Activated naive CD4-positive, alpha-beta T cell treated with anti-CD3 and anti-CD28 coated beads, Interleukin-2, amount 10 ng/mL, durations not matched to agents 7 days and 5 days (primary cell): Measurements from ENCODE around the gene DDOST.
A peak's percentile ranks its signal among the peaks of the same experiment; 100 is the strongest.

ENCODE experiments used
- CTCF ChIA-PET: fragments of 350-600 bp; sonication (Branson Sonifier 250); formaldehyde crosslinking; loops from one replicate; lab custom pipeline; 2021; ENCODE audit warnings: antibody characterized with exemption; lab: Charles Lee
- DNase-seq: peaks from one replicate; pipeline ENCODE4 v3.0.0-alpha.2; 2020
- H3K27ac Mint-ChIP-seq: one replicate; pipeline ENCODE4 v1.8.0; 2021; ENCODE audit warnings: mild to moderate bottlenecking, moderate library complexity, mixed read lengths
- H3K27me3 Mint-ChIP-seq: one replicate; pipeline ENCODE4 v1.8.0; 2021; ENCODE audit warnings: mild to moderate bottlenecking, mixed read lengths
- H3K36me3 Mint-ChIP-seq: one replicate; pipeline ENCODE4 v1.8.0; 2021; ENCODE audit warnings: mixed read lengths
- H3K4me1 Mint-ChIP-seq: one replicate; pipeline ENCODE4 v1.8.0; 2021; ENCODE audit warnings: mixed read lengths
- H3K4me3 Mint-ChIP-seq: one replicate; pipeline ENCODE4 v1.8.0; 2021; ENCODE audit warnings: mild to moderate bottlenecking, moderate library complexity, mixed read lengths
- H3K9me3 Mint-ChIP-seq: one replicate; pipeline ENCODE4 v1.8.0; 2021; ENCODE audit warnings: mixed read lengths

The DDOST gene

DNA sequence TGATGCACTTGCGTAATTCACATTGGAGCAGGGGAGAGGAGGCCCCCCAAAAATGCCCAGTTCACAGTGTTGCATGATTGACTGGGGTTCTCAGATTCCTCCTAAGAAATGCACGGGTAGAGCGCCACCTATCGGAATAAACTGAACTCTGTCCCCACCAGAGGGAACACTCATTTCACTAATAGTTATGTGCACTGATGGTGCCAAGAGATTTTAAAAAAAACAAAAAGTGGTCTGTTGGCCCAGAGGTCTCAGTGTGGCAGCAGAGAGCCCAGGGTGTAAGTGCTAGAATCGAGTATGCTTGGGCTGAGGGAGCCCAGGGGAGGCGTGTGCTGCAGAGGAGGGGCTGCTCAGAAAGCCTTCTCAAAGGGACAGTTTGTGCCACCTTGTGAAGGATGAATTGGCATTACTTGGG, 21.0 kb downstream of the DDOST start:
- peak; percentile 72 for DNase-seq
- CTCF ChIA-PET: interaction anchor here (0.9 to 2.1 kb wide), 5 partner anchors 8 to 121 kb away, joined by 3 to 10 read pairs (median 5); partner anchors contain the start of gene PINK1
- no peaks in the 10 kb centered on the region for H3K36me3 Mint-ChIP-seq
- no peaks in the 10 kb centered on the region for H3K9me3 Mint-ChIP-seq
- H3K4me3 Mint-ChIP-seq: no peak overlapping the region
- no peaks in the 10 kb centered on the region for H3K27me3 Mint-ChIP-seq
- no peaks in the 10 kb centered on the region for H3K4me1 Mint-ChIP-seq
- H3K27ac Mint-ChIP-seq: no peak overlapping the region

DNA sequence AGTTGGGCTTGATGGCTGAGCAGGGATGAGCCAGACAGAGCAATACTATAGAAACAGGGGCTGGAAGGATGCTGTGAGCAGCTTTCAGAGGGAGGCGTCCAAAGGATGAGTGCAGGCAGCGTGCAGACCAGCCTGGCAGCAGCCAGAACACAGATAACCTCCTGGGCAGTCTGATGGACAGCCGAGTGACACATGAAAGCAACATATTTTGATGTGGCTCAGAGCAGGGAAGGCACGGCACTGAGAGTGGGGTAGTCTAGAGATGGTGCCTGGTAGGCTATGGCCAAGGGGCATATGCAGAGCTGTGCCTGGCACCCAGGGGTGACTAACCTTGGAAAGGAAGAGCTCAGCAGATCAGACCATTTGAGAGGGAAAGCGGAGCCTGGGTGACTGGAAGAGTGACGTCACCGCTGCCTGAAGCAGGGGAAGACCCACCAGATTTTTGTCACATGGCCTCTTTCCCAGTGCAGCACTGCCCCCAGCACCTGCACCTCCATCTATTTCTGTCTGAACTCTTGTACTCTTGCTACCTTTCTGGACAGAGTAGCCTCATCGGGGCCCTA, 24.3 kb downstream of the DDOST start:
- H3K27ac Mint-ChIP-seq: no peak overlapping the region
- H3K36me3 Mint-ChIP-seq: no peaks in the 10 kb centered on the region
- no peak overlapping the region for H3K4me3 Mint-ChIP-seq
- H3K9me3 Mint-ChIP-seq: no peaks in the 10 kb centered on the region
- DNase-seq: no peak
- peaks cover 10% of the 10 kb centered on the region for H3K27me3 Mint-ChIP-seq
- CTCF ChIA-PET: no interaction called here
- H3K4me1 Mint-ChIP-seq: peaks cover 10% of the 10 kb centered on the region

DNA sequence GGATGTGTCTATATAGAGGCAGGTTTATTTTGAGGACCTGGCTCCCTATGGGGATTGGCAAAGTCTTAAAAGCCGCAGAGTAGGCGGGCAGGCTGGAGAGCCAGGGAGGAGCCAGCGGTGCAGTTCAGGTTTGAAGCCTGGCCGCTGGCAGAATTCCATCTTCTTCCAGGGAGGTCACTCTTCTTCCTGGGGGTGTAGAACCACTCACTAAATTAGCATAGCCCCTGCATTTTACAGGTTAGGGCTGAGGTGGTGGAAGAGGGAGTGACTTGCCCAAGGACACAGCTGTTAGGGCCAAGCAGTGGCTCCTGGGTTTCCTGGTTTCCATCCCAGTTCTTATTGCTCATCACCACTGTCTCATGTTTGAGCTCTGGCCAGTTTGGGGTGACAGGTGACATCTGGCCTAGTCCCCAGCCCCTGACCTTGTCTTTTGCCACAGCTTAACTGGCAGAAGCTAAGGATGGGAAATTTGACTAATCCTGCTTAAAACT, 26.5 kb downstream of the DDOST start:
- DNase-seq: peak; percentile 57
- H3K27ac Mint-ChIP-seq: no peak overlapping the region
- CTCF ChIA-PET: interaction anchor here (0.9 to 2.0 kb wide), 7 partner anchors 9 to 422 kb away, joined by 3 to 8 read pairs (median 4); partner anchors contain the start of gene DDOST

DNA sequence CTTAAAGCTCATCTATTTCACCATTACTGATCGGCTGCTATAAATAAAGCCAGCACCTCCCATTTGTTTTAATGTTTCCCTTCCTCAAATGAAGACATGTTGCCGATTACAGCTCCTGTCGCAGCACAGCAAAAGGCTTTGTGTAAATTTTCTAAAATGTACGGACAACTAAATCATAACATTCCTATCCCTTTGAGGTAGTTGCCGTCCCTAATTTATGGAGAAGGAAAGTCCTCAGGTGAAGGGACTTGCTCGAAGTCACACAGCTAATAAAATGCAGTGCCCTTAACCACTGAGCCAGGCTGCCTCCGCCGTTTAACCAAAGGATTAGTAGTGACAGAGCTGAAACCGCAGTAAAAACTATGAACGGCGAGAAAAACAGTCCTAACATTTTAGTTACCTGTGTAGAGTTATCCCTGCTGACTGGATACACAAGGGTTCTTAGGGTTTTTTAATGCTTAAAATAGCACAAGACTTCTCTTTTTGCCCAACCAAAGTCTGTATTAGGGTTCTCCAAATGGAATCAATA, 27.0 kb downstream of the DDOST start:
- H3K27ac Mint-ChIP-seq: peak overlapping the region; percentile 87
- peaks cover 10% of the 10 kb centered on the region for H3K27me3 Mint-ChIP-seq
- peak overlapping the region; percentile 81 for H3K4me3 Mint-ChIP-seq
- no peaks in the 10 kb centered on the region for H3K36me3 Mint-ChIP-seq
- H3K4me1 Mint-ChIP-seq: peaks cover 10% of the 10 kb centered on the region
- H3K9me3 Mint-ChIP-seq: no peaks in the 10 kb centered on the region
- DNase-seq: peak; percentile 30
- CTCF ChIA-PET: interaction anchor here (0.6 to 2.2 kb wide), 12 partner anchors 9 to 421 kb away, joined by 3 to 12 read pairs (median 4); partner anchors contain the start of gene DDOST

More for the DNA sequence above, 26.5 kb downstream of the DDOST start:
- H3K4me3 Mint-ChIP-seq: peak overlapping the region; percentile 81
- no peaks in the 10 kb centered on the region for H3K9me3 Mint-ChIP-seq
- H3K27me3 Mint-ChIP-seq: peaks cover 10% of the 10 kb centered on the region
- peaks cover 10% of the 10 kb centered on the region for H3K4me1 Mint-ChIP-seq
- no peaks in the 10 kb centered on the region for H3K36me3 Mint-ChIP-seq

DNA sequence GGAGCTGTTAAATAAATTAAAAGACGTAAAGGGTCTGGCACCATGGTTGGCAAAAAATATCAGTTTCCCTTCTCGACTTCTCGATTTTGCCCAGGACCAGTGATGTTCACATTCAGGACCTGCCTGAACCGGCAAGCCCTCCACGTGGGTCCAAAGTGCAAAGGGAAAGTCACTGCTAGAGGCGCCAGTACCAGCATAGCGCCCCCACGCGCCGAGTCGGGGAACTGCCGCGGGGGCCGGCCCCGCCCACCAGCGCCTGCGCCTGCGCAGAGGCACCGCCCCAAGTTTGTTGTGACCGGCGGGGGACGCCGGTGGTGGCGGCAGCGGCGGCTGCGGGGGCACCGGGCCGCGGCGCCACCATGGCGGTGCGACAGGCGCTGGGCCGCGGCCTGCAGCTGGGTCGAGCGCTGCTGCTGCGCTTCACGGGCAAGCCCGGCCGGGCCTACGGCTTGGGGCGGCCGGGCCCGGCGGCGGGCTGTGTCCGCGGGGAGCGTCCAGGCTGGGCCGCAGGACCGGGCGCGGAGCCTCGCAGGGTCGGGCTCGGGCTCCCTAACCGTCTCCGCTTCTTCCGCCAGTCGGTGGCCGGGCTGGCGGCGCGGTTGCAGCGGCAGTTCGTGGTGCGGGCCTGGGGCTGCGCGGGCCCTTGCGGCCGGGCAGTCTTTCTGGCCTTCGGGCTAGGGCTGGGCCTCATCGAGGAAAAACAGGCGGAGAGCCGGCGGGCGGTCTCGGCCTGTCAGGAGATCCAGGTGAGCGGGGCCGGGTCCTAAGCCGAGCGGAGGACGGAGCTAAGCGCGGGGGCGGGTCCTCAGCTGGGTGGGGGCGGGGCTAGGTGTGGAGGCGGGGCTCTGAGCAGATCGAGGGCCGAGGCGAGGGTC, 27.7 kb downstream of the DDOST start, which contains the start of gene PINK1:
Gene PINK1, plus strand, starts transcription at position 269 of the 875 bp plus-strand sequence. Its CDS starts 91 bp downstream, at position 360.
- peaks cover 10% of the 10 kb centered on the region for H3K27me3 Mint-ChIP-seq
- H3K27ac Mint-ChIP-seq: peak within 1 kb of the TSS; percentile 87
- peak within 1 kb of the TSS; percentile 81 for H3K4me3 Mint-ChIP-seq
- DNase-seq: peak; percentile 86
- CTCF ChIA-PET: interaction anchor here (0.6 to 3.5 kb wide), 20 partner anchors 8 to 421 kb away, joined by 3 to 13 read pairs (median 4); partner anchors contain the start of gene DDOST
- H3K9me3 Mint-ChIP-seq: peaks cover 2% of the 10 kb centered on the region
- peaks cover 10% of the 10 kb centered on the region for H3K4me1 Mint-ChIP-seq
- no peaks in the 10 kb centered on the region for H3K36me3 Mint-ChIP-seq

DNA sequence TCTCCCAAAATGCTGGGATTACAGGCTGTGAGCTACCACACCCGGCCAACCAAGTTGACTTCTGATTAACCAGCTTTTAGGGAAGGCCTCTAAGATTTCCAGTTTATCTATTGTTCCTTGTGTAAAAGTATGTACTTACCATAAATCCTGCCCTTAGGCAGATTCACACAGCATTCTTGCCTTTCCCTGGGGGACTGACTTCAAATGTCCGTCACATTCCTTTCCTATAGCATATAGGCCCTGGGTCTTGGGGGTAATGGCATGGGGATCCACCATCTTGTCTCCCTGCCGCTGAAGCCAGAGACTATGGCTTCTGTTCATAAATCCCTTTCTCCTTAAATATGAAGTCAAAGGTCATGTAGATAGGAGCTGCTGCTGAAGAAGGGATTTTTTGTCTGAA, 28.8 kb downstream of the DDOST start:
- Mint-ChIP-seq H3K4me3 (peak overlapping the region; percentile 72), H3K27ac (no peak overlapping the region), H3K4me1 (peaks cover 10% of the 10 kb centered on the region), H3K9me3 (peaks cover 2% of the 10 kb centered on the region), H3K27me3 (peaks cover 12% of the 10 kb centered on the region), H3K36me3 (no peaks in the 10 kb centered on the region)
- CTCF ChIA-PET: interaction anchor here (0.7 to 3.5 kb wide), 11 partner anchors 9 to 111 kb away, joined by 3 to 13 read pairs (median 4); partner anchors contain the start of gene DDOST
- no peak for DNase-seq

DNA sequence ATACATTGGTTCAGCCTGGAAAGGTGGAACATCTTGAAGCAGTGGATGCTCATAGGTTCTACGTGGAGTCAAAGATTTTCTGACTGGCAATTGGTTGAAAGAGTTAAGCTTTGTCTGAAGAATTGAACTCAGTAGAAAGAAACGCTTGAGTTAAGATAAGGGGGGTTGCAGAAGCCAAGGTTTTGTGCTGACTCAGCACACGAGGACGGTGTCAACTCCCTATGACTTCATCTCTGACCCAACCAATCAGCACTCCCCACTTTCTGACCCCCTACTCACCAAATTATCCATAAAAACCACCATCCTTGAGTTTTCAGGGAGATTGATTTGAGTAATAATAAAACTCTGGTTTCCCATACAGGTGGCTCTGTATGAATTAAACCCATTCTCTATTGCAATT, 30.4 kb downstream of the DDOST start:
- Mint-ChIP-seq H3K4me1 (peaks cover 10% of the 10 kb centered on the region), H3K9me3 (peaks cover 2% of the 10 kb centered on the region), H3K27ac (no peak overlapping the region), H3K27me3 (peaks cover 28% of the 10 kb centered on the region), H3K36me3 (no peaks in the 10 kb centered on the region), H3K4me3 (no peak overlapping the region)
- CTCF ChIA-PET: interaction anchor here (1.3 to 3.5 kb wide), 2 partner anchors 8 to 56 kb away, joined by 6 to 13 read pairs; no protein-coding TSS in a partner anchor
- no peak for DNase-seq

DNA sequence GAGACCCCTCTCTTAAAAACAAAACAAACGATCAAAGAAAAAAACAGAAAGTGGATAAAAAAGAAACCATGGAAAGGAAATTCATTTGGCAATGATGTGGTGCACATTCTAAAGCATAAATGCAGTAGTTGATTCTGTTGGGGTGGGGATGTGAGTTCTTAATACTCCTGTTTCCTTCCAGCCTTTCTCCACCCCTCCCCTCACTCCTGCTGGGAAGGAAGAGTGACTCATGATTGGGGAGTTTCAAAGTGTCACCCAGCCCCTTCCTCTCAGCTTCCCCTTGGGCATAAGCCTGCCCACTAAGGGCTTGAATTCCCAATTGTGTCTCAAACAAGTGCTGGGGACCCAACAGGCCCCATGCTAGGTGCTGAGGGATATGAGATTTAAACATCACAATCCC, 34.6 kb downstream of the DDOST start:
- H3K27me3 Mint-ChIP-seq: peaks cover 24% of the 10 kb centered on the region
- CTCF ChIA-PET: no interaction called here
- no peaks in the 10 kb centered on the region for H3K36me3 Mint-ChIP-seq
- no peak overlapping the region for H3K27ac Mint-ChIP-seq
- DNase-seq: no peak
- H3K4me1 Mint-ChIP-seq: no peaks in the 10 kb centered on the region
- peaks cover 2% of the 10 kb centered on the region for H3K9me3 Mint-ChIP-seq
- H3K4me3 Mint-ChIP-seq: no peak overlapping the region

DNA sequence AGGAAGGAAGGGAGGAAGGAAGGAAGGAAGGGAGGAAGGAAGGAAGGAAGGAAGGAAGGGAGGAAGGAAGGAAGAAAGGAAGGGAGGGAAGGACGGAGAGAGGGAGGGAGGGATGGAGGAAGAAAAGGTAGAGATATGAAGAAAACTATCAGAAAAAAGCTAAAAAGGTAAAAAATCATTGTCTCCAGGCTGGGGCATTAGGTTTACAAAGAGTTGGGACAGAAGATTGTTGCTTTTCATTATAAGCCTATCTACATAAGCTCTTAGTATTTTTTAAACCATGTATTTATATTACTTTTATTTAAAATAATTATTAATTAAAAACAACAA, 35.1 kb downstream of the DDOST start:
- no peak overlapping the region for H3K4me3 Mint-ChIP-seq
- CTCF ChIA-PET: interaction anchor here (2.0 kb wide), 1 partner anchor 8 kb away, joined by 4 read pairs; no protein-coding TSS in a partner anchor
- DNase-seq: no peak
- H3K4me1 Mint-ChIP-seq: no peaks in the 10 kb centered on the region
- H3K9me3 Mint-ChIP-seq: peaks cover 2% of the 10 kb centered on the region
- no peak overlapping the region for H3K27ac Mint-ChIP-seq
- H3K27me3 Mint-ChIP-seq: peaks cover 24% of the 10 kb centered on the region
- H3K36me3 Mint-ChIP-seq: no peaks in the 10 kb centered on the region

DNA sequence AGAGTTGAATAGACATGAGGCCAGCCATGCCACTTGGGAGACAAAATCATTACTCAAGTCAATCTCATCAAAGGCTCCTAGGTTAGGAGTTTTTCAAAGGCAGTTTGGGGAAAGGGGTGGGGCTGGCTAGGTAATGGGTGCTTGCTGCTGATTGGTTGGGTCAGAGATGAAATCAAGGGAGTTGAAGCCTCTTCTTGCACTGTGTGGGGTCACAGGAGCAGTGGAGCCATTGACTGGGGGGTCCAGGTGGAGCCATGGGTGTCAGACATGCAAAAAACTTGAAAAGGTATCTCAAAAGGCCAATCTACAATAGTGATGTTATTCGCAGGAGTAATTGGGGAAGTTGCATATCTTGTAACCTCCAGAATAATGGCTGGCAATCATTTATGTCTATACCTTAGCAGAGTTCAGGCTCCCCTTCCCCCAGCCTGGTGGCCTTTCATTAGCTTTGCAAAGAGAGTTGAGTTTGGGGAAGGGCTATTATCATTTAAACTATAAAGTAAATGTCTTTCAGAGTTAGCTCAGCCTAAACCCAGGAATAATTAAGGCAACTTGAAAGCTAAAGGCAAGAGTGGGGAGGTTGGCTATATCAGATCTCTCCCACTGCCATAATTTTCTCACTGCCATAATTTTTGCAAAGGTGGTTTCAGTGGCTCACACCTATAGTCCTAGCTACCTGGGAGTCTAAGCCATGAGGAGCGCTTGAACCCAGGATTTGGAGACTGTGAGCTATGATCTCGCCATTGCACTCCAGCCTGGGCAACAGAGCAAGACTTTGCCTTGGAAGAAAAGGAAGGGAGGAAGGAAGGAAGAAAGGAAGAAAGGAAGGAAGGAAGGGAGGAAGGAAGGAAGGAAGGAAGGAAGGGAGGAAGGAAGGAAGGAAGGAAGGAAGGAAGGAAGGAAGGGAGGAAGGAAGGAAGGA, 35.7 kb downstream of the DDOST start:
- no peaks in the 10 kb centered on the region for H3K36me3 Mint-ChIP-seq
- H3K9me3 Mint-ChIP-seq: peaks cover 2% of the 10 kb centered on the region
- H3K27ac Mint-ChIP-seq: no peak overlapping the region
- no peak for DNase-seq
- H3K27me3 Mint-ChIP-seq: peaks cover 24% of the 10 kb centered on the region
- H3K4me3 Mint-ChIP-seq: no peak overlapping the region
- no peaks in the 10 kb centered on the region for H3K4me1 Mint-ChIP-seq
- CTCF ChIA-PET: interaction anchor here (2.0 kb wide), 1 partner anchor 9 kb away, joined by 4 read pairs; no protein-coding TSS in a partner anchor

DNA sequence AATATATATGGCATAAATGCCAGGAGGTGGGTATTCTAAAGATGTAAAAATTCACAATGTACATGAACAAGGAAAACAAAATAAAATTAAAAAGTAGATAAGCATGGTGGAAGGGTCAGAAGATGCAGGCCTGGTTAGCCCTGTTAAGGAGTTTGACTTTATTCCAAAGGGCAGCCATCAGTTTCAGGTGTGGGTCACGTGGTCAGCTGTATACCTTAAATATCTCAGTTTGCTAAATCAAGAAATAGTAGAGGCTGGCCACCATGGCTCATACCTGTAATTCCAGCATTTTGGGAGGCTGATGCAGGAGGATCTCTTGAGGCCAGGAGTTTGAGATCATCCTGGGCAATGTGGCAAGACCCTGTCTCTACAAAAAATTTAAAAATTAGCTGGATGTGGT, 36.5 kb downstream of the DDOST start:
- H3K27me3 Mint-ChIP-seq: peaks cover 24% of the 10 kb centered on the region
- no peaks in the 10 kb centered on the region for H3K36me3 Mint-ChIP-seq
- no peak overlapping the region for H3K4me3 Mint-ChIP-seq
- DNase-seq: no peak
- no peaks in the 10 kb centered on the region for H3K4me1 Mint-ChIP-seq
- CTCF ChIA-PET: interaction anchor here (2.0 kb wide), 1 partner anchor 9 kb away, joined by 4 read pairs; no protein-coding TSS in a partner anchor
- peaks cover 2% of the 10 kb centered on the region for H3K9me3 Mint-ChIP-seq
- no peak overlapping the region for H3K27ac Mint-ChIP-seq

DNA sequence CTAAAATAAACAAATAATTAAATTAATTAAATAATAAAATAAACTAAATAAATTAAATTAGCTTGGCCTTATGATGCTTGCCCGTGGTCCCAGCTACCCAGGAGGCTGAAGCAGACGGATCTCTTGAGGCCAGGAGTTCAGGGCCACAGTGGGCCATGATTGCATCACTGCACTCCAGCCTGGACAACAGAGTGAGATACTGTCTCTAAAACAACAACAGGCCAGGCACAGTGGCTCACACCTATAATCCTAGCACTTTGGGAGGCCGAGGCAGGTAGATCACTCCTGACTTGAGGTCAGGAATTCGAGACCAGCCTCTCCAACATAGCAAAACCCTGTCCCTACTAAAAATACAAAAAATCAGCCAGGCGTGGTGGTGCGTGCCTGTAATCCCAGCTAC, 40.2 kb downstream of the DDOST start:
- no peak overlapping the region for H3K4me3 Mint-ChIP-seq
- H3K4me1 Mint-ChIP-seq: no peaks in the 10 kb centered on the region
- H3K27me3 Mint-ChIP-seq: peaks cover 23% of the 10 kb centered on the region
- CTCF ChIA-PET: no interaction called here
- no peak for DNase-seq
- H3K9me3 Mint-ChIP-seq: no peaks in the 10 kb centered on the region
- no peak overlapping the region for H3K27ac Mint-ChIP-seq
- H3K36me3 Mint-ChIP-seq: no peaks in the 10 kb centered on the region

DNA sequence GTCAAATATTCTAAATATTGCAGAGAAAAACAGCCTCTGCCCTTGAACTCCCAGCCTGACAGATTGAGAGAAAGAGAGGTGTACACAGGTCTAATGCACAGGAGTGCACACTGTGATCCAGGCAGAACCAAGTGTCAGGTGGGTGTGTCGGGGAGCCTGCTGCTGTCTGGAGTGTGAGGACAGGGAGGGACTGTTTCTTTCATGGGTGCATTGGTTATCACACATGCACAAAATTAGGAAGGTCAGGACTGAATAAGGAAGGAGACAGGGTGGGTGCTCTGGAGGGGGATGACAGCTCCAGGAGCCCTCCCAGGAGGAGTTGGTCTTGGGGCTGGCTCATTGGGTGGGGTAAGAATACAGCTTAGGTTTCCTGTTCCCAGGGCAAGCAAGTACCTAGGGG, 41.2 kb downstream of the DDOST start:
- H3K4me3 Mint-ChIP-seq: no peak overlapping the region
- no peaks in the 10 kb centered on the region for H3K4me1 Mint-ChIP-seq
- H3K36me3 Mint-ChIP-seq: no peaks in the 10 kb centered on the region
- no peak overlapping the region for H3K27ac Mint-ChIP-seq
- H3K9me3 Mint-ChIP-seq: no peaks in the 10 kb centered on the region
- CTCF ChIA-PET: no interaction called here
- peaks cover 16% of the 10 kb centered on the region for H3K27me3 Mint-ChIP-seq
- no peak for DNase-seq
